GM18868 (cell line): ENCODE measurements around the gene CADPS2.

ENCODE experiments used
- ATAC-seq: cut with Tn5 transposase; IDR thresholded peaks from one replicate; pipeline ENCODE4 v1.9.1; 2021; ENCODE audit warnings: mild to moderate bottlenecking, moderate library complexity; ENCODE audit not compliant: unreplicated experiment

The CADPS2 gene

DNA sequence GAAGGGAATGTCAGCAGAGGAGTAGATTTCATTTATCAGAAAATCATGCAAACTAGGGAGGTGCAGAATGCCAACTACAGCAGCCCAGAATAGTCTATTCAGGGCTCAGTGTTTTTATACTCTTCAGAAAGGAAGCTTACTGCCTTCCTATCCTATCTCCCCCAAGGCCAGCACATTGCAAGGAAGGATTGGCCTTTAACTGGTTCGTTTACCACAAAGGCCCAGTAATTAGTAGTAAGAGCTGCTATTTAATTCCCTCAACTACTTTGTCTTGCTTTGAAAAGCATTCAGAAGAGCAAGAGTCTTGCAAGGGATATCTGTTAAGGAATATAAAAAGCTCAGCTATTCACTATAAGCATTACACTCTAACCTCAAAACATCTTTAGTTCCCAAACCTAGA lies 97.1 kb downstream of the CADPS2 start:
- ATAC-seq = no peak

DNA sequence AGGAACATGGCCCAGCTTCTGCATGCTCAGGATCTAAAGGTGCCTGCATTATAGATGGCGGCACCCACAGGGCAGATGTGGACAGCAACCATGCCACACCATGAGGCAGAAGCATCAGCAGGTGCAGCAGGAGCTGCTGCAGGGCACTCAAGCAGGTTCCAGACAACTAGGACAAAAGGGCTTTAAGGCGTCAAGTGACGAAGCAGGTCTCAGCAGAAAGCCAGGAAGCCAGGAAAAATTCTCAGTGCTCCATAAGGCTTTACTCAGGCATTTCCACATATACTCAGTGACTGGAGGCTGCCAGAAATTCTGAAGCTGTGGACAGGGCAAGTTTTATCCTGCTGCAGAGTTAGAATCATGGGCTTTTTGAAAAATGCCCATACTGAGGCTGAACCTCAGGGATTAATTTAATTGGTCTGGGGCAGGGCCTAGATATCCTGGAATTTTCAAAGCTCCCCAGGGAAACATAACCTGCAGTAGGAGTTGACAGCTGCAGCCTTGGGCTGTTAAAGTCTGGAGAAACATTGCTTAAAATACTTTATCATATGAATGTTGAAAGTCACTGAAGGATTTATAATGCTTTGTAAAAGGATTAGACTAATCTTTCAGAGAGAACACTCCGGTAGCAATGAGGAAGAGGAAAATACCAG lies 115.4 kb downstream of the CADPS2 start:
- no peak for ATAC-seq

DNA sequence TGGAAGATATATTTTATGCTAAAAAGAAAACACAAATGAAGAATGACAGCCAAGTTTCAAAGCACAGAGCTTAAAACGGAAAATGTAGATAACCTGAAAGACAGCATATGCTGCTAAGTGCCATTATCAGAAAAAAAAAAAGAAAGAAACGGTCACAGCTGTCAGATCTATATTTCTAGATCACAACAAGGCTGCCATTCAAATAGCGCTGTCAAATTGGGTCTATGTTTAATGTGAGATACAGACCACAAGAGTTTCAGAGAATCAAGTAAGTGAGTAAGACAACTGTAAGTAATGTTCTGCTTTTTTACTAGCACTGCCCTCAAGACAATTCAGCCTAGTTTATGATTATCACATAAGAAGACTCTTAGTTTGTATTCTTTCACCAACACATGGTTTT lies 117.4 kb downstream of the CADPS2 start:
- ATAC-seq = no peak

DNA sequence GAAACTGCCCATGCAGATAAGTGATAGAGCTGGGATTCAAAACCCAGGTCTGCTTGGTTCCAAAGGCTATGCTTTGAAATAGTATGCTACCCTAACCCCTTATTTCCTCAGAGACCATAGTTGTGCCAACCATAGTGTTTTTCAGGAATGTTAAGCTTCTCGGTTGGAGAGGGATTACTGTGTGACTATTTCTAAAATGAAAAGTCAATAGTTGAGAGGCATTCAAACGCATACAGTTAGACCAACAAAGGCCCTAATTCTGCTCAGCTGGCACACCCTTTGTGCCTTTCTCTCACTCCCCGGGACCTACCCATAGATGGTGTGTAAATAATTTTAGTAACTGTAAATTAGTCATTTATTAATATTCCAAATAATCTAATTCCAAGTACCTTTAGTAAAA lies 118.9 kb downstream of the CADPS2 start:
- no peak for ATAC-seq

DNA sequence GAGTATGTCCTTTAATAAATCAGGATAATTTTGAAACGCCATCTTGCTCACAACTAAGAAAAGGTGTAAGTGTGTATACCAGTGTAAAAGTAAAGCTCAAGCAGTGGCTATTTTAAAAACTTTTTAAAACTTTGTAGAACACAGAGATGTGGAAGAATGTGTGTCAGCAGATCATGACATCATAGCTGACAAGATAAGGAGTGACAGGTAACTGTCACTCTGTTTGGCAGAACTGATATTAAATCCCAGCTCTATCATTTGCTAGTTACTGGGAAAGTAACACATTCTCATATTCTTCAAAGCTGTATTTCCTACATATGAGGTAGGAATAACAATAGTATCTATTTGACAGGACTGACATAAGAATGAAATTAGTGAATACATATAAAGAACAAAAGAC lies 119.7 kb downstream of the CADPS2 start:
- no peak for ATAC-seq

DNA sequence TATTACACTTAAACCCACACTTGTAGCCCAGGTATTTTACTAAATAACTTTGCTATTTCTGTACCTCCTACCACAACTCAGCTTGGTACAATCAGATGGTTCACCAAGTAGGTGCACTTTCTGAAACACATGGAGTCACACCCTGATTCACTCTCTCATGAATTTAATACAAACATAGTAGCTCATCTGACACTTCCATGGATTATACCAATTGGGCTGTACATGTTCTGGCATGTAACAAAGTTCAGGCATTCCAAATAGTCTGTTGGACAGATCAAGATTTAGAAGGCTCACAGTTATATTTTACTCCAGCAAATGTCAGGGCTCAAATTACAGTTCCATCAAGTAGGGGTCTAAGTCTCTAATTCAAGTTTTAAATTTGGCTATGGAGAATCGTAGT lies 121.4 kb downstream of the CADPS2 start:
- no peak for ATAC-seq

DNA sequence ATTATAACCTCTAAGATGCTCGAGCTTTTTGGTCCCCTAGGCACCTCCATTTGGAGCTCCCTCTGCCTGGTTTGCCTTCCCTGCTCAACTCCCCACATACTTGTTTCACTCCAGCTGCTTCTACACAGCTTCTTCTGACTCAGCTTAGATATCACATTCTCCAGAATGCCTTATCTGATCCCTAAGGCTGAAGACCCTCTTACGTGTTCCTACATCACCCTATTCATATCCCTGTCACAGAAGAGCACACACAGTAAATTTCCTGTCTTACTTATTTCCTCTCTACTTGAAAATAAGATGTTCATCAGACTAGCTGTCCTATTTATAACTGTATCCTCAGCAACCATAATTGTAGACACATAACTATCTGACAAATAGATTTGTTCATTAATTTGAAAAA lies 122.2 kb downstream of the CADPS2 start:
- no peak for ATAC-seq

DNA sequence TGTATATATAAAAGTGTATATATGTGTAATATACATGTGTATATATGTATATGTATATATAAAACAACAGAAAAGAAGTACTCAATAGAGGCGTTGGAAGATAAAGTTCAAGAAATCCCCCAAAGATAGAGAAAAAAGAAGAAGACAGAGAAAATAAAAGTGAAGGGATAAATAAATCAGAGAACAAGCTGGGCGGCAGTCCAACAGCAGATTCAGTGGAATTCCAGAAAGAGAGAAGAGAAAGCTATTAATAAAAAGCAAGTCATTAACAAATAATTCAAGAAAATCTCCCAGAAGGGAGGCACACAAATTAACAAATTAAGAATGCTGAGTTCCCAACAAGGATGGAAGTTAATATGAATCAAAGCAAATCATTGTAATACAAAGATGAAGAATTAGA lies 124.2 kb downstream of the CADPS2 start:
- no peak for ATAC-seq

DNA sequence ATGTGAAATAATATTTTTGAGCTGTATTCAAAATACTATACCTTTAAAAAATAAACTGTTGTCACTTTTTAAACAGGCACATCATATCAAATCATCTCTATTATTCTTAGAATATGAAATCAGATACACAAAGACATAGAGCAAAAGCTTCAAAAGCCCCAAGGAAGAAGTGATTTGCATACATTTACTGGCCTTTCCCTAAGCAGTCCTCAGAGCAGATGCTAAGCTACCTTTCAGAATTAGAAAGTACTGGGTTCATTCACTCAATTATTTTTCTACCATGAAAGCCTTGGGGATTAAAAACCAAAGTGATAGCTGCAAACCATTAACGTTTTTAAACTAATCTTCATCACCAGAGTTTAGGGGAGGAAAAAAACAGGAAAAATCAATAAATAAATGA lies 127.8 kb downstream of the CADPS2 start:
- no peak for ATAC-seq

DNA sequence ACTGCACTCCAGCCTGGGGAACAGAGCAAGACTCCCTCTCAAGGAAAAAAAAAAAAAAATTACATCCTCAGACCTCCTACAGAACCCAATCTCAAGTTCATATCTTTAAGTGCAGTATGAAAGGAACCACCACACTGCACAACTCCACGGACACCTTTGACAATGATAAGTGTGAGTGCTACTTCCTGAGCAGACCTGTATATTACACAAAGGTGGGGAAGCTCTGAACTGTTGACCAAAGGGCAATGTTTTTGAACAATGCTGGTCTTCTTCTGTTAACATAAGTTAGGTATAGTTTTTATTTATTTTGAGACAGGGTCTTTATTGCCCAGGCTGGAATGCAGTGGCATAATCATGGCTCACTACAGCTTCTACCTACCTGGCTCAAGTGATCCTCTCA lies 129.4 kb downstream of the CADPS2 start:
- no peak for ATAC-seq

DNA sequence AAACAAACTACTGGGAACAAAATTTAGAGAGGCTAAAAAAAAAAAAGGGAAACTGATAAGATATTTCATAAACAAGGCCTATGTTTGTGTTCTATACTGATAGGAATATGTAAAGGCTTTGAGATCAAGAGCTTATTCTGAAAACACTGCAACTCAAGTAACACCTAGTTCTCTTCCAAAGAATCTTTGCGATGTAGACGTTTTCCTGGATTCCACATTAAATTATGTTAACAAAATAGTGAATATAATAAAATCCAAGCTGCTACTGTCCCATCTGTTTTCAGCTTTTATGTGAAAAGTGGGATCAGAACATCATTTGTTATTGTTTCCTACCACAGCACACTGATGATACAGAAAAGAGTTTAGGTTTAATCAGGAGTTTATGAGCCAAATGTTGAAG lies 130.6 kb downstream of the CADPS2 start:
- no peak for ATAC-seq

DNA sequence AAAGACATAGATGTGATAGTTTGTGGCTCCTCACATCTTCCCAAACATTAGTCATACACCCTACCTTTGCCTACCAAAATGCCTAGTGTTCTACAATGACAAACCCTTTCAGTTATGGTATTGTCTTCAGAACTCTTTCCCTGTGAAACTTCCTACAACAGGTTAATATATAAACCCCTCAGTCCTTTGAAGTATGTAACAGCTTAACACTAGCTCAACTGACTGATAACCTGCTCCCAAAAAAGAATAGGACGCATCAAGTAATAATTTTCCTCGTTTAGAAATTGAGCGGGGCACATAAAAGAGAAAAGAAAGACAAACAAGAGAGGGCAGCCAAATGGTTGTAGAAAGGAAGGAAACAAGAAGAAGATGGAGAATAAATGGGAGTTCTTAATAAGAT lies 133.7 kb downstream of the CADPS2 start:
- ATAC-seq = no peak

DNA sequence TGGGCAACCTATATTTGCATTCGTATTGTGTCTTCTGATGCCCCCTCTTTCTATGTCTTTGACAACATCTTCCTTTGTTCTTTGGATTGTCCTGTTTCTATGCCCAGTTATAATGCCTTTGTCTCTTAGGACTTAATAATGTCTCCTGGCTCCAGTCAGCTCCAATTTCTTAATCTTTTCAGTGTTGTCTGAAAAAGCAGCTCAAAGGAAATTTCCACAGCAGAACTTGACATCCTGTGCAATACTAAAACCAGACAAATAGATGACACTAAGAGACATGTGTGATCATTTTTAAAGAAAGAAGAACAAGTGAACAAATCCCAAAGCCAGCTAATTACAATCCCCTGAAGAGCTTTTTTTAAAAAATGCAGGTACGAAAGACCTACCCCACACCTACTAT lies 135.9 kb downstream of the CADPS2 start:
- ATAC-seq = no peak

DNA sequence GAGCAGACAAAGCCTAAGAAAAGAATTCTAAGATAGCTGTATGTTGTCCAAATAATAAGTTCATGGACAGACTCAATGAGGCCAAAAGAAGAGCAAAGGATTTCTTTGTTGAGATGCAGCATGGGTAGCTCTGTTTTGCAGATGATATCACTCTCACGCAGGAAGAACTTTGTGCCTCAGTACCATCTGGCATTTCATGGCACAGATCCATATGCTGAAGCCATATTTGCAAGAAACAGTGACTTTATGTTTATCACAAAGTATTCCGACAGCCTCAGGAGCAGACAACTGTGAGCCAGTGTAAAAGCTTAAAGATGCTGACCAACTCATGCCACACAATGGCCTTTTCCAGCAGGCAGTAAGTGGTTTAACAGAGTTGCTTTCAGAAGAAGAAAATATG lies 138.1 kb downstream of the CADPS2 start:
- ATAC-seq = no peak

DNA sequence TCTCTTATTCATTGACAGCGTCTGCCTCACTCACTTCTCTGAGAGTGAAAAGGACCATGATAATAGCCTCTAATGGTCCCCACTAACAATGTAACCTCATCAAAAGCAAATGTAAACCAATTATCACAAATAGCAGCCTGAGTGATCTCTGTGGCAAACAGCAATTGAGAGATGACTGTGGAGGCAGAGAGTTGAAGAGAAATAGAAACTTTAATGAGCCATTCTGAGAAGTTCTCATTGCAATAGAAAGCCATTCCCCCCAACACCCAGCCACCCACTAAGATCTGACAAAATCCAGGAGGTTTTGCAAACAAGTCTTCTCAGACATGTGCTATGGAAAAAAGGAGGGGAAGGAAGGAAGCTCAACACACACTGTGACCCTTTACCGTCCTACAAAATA lies 139.3 kb downstream of the CADPS2 start:
- no peak for ATAC-seq

DNA sequence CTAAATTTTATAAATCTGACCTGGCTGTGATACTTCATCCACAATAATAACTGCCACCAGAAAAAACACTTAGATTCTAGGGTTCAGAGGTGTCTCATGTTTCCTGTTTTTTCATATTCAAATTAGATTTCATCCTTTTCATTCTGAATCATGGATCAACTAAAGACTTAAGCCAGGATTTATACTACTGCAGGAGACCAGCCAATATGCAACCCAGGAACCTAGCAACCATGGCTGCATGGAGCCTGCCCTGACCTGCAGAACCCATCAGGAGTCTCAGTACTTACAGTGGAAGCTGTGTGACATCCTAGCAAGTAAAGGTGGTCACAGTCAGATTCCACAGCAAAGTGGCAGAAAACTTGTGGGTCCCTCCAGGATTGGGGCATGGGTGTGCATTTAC lies 143.0 kb downstream of the CADPS2 start:
- no peak for ATAC-seq

DNA sequence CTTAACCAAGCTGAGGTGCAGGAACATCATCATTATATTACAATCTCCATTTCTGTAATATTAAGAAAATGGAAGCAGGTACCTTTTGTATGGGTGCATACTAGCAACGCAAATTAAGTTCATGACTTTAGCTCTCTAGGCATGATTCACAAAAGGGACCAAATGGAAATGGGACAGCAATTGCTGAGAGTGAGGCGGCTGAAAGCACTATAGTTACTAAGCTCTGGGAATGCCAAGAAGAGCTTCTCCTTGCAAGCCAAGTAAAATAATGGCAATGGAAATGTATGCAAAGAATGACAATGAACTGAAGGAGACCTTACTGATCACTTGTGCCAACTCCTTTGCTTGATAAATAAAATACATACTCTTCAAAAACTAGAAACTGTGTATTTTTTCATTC lies 147.3 kb downstream of the CADPS2 start:
- no peak for ATAC-seq

DNA sequence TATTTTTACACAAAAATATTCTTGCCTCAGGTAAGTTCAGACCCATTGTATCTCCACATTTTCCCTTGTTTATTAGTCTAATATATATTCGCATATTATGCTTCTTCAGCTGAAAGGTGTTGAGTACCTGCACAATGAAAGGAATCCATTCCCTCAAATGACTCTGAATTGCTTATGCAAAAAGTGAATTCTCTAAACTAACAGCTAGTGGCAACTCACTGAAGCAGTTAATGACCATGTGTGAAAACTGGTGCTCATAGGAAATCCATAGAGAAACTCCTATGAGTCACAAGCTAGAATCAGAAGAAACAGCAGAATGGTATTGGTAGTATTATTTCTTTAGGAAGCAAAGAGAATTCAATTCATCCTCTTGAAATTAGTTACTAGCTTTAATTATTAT lies 150.1 kb downstream of the CADPS2 start:
- ATAC-seq = no peak

DNA sequence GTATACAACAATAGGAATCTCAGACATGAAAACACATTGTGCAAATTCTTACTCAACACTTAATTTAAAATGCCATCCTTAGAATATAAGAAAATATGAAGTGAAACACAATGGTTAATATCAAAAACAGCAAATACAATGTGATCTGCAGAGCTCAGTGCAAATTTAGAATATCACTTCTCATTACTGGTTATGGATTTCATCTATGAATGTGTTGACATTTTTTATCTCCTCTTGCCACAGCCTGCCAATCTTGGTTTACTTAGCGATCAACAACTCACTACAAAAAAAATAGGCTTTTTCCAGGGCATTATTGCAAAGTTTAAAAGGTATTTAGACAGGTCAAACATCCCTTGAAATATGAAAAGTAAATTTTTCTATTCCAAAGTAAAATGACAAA lies 158.5 kb downstream of the CADPS2 start:
- no peak for ATAC-seq

DNA sequence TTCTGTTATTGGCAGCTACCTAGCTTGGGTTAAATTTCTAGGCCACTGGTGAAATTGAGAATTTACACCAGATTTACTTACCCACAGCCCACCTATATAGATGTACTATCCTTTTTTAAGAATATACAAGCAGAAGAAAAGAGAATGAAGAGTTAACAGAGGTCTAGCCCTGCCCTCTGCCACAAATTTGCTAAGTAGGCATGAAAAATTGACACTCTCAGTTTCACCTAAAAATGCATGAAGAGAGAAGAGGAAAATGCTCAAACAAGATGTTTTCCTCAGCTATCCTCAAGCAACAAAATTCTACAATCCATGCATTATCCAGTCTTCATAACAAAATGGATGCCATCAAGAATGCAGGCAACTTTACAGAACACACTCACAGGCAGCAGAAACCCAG lies 158.9 kb downstream of the CADPS2 start:
- ATAC-seq = no peak

DNA sequence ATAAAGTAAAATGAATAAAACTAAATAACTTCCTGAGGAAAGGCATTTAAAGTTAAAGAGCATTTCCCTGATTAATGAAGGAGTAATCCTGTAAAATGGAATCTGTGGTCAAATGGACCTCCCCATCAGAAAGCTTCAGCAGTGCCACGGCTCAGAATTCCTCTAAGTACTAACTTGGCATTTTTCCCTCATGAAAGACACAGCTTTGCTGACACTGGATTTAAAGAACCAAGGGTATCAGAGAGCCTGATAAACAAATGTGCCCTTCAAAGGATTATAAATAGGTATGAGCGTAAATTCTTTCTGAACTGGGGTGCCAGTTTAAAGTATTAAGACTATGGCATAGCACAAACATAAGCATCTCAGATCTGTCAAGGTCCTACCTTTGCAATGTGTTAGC lies 159.4 kb downstream of the CADPS2 start:
- no peak for ATAC-seq

DNA sequence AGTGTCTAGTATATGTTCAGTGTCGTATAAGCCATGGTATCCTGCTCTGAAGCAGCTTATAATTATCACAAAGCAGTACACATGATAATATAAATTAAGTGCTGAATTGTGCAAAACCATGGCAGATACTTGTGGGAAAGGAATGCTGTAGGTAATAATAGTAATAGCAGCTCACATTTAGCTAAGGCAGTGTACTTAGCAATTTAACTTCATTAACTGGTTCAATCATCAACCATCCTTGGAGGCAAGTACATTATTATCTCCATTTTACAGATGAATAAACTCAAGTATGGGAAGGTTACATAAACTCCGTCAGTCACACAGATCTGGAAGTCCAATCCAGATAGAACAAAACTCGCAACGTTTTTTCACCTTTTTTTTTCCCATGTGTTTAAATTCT lies 161.9 kb downstream of the CADPS2 start:
- no peak for ATAC-seq

DNA sequence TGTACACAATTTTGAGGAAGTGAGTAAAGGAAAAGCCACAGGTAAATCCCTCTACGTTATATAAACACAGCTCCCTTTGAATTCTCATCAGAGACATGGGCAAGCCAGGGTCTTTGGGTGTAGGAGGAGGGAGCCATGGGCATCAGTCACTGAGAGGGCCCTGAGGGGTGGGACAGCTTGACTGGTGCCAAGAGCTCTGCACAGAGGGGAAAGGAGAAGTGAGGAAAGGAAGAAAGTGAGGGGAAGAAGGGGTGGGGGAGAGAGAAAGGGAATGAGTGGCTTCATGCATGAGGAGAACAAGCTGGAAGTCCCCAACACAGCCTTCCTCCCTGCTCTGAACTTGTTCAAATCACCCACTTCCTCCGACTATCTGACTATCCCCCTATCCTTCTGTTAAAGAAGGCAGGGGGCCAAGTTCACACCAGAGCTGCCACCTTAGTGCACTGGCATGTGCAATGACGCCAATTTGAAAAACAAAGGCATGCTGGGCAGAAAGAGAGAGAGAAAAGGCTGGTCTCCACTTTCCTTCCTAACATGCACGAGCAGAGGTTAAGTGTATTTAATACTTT lies 167.2 kb downstream of the CADPS2 start:
- peak; percentile 78 for ATAC-seq
